SK-N-SH (cell line): ENCODE results near the gene ATP6V1G1.

Experiments used
- ELF1 ChIP-seq: IDR thresholded peaks from 2 replicates; pipeline ENCODE4 v1.4.0; 2012
- EP300 ChIP-seq, 2 experiments: IDR thresholded peaks; 2 replicates each; pipeline versions ENCODE4 v1.4.0 to v1.6.1; 2012; ENCODE audit warnings: borderline replicate concordance in 1 of 2, low read depth in 1 of 2, low read length in 1 of 2
- JUND ChIP-seq: IDR thresholded peaks from 2 replicates; pipeline ENCODE4 v1.4.0; 2012
- MXI1 ChIP-seq: IDR thresholded peaks from 2 replicates; pipeline ENCODE4 v1.6.1; 2012; ENCODE audit warnings: mild to moderate bottlenecking, low read depth, low read length, improper control_type of control experiment
- POLR2AphosphoS5 ChIP-seq: IDR thresholded peaks from 2 replicates; pipeline ENCODE4 v1.6.1; 2012; ENCODE audit warnings: low read depth, low read length
- RAD21 ChIP-seq: IDR thresholded peaks from 2 replicates; pipeline ENCODE4 v1.6.1; 2012; ENCODE audit warnings: mild to moderate bottlenecking, low read length
- RFX5 ChIP-seq: IDR thresholded peaks from 2 replicates; pipeline ENCODE4 v1.6.1; 2012; ENCODE audit warnings: mild to moderate bottlenecking, improper control_type of control experiment, low read length
- RXRA ChIP-seq: IDR thresholded peaks from 2 replicates; pipeline ENCODE4 v1.4.0; 2012; ENCODE audit warnings: low read depth, mild to moderate bottlenecking, borderline replicate concordance
- SIN3A ChIP-seq: IDR thresholded peaks from 2 replicates; pipeline ENCODE4 v1.6.1; 2012; ENCODE audit warnings: low read depth, mild to moderate bottlenecking, low read length, moderate library complexity, borderline replicate concordance
- TAF1 ChIP-seq: IDR thresholded peaks from 2 replicates; pipeline ENCODE4 v1.6.1; 2012; ENCODE audit warnings: low read depth, mild to moderate bottlenecking, low read length, moderate library complexity, borderline replicate concordance
- TF ChIP-seq, protein P1 (sequence below): fragments of 150-350 bp; IDR thresholded peaks from 2 replicates; pipeline ENCODE4 v1.6.1; 2017; ENCODE audit warnings: antibody characterized with exemption, low read length, low read depth, borderline replicate concordance
- TF ChIP-seq, protein P2 (sequence below): fragments of 200-600 bp; sonication (generic); IDR thresholded peaks from 2 replicates; pipeline ENCODE4 v1.6.1; 2017; ENCODE audit warnings: antibody characterized with exemption, mild to moderate bottlenecking, moderate library complexity
- TF ChIP-seq, protein P3 (sequence below): IDR thresholded peaks from 2 replicates; pipeline ENCODE4 v1.6.1; 2012; ENCODE audit warnings: mild to moderate bottlenecking, low read depth, low read length, moderate library complexity

DNA sequence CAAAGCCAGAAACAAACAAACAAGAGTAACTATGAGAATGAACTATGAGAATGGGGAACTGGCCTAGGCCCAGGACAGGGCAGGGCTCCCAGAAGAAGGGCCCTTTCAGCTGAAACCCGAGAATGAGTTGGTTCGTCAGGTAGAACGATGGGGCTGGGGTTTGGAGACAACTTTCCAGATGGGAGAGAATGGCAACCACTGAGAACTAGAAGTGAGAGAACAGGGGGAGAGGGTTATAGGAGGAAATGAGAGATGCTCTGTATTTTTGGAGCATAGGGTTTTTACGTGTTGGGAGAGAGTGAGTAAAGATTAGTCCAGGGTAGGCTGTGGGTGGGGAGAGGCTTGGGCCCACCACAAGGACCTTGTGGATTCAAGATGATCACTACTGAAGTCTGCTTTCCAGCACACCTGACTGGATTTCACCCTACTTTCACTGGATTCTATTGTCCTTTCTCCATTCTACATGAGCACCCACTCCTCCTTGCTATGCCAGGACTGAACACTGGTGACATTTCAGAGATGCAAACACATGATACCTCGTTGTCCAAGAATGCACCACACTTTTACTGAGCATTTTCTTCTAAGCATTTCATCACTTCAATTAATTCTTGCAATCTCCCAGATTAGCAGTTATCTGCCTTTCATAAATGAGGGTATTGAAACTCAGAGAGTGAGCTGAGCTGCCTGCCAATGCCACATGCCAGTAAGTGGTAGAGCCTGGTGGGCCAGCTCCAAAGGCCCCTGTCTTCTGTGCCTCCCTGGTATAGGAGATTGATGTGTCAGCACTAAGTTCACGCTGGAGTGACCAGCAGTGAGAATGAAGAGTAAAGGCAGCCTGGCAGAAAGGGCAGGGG is 20.3 kb downstream of the ATP6V1G1 start:
- TF ChIP-seq, protein P1, sequence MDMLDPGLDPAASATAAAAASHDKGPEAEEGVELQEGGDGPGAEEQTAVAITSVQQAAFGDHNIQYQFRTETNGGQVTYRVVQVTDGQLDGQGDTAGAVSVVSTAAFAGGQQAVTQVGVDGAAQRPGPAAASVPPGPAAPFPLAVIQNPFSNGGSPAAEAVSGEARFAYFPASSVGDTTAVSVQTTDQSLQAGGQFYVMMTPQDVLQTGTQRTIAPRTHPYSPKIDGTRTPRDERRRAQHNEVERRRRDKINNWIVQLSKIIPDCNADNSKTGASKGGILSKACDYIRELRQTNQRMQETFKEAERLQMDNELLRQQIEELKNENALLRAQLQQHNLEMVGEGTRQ: no peak
- TF ChIP-seq, protein P2, sequence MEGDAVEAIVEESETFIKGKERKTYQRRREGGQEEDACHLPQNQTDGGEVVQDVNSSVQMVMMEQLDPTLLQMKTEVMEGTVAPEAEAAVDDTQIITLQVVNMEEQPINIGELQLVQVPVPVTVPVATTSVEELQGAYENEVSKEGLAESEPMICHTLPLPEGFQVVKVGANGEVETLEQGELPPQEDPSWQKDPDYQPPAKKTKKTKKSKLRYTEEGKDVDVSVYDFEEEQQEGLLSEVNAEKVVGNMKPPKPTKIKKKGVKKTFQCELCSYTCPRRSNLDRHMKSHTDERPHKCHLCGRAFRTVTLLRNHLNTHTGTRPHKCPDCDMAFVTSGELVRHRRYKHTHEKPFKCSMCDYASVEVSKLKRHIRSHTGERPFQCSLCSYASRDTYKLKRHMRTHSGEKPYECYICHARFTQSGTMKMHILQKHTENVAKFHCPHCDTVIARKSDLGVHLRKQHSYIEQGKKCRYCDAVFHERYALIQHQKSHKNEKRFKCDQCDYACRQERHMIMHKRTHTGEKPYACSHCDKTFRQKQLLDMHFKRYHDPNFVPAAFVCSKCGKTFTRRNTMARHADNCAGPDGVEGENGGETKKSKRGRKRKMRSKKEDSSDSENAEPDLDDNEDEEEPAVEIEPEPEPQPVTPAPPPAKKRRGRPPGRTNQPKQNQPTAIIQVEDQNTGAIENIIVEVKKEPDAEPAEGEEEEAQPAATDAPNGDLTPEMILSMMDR: no peak
- TF ChIP-seq POLR2AphosphoS5 (no peak), RFX5 (no peak), RXRA (no peak), TAF1 (no peak), EP300 (IDR thresholded peaks at IDR 0.05; ENCODE audit: borderline replicate concordance in 1 of 2, low read depth in 1 of 2, low read length in 1 of 2) (no peak), ELF1 (no peak), SIN3A (no peak), RAD21 (no peak), JUND (no peak), MXI1 (no peak)
- TF ChIP-seq, protein P3, sequence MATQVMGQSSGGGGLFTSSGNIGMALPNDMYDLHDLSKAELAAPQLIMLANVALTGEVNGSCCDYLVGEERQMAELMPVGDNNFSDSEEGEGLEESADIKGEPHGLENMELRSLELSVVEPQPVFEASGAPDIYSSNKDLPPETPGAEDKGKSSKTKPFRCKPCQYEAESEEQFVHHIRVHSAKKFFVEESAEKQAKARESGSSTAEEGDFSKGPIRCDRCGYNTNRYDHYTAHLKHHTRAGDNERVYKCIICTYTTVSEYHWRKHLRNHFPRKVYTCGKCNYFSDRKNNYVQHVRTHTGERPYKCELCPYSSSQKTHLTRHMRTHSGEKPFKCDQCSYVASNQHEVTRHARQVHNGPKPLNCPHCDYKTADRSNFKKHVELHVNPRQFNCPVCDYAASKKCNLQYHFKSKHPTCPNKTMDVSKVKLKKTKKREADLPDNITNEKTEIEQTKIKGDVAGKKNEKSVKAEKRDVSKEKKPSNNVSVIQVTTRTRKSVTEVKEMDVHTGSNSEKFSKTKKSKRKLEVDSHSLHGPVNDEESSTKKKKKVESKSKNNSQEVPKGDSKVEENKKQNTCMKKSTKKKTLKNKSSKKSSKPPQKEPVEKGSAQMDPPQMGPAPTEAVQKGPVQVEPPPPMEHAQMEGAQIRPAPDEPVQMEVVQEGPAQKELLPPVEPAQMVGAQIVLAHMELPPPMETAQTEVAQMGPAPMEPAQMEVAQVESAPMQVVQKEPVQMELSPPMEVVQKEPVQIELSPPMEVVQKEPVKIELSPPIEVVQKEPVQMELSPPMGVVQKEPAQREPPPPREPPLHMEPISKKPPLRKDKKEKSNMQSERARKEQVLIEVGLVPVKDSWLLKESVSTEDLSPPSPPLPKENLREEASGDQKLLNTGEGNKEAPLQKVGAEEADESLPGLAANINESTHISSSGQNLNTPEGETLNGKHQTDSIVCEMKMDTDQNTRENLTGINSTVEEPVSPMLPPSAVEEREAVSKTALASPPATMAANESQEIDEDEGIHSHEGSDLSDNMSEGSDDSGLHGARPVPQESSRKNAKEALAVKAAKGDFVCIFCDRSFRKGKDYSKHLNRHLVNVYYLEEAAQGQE: no peak
